HG02588 (cell line): ENCODE measurements around the gene TKFC.
A peak's percentile ranks its signal among the peaks of the same experiment; 100 is the strongest.

ENCODE experiments used
- ATAC-seq: cut with Tn5 transposase; IDR thresholded peaks from one replicate; pipeline ENCODE4 v1.9.1; 2021; ENCODE audit warnings: mild to moderate bottlenecking, moderate library complexity; ENCODE audit not compliant: unreplicated experiment

Gene TKFC

GRCh38 chr11:61343792-61344745 is 11.0 kb downstream of the TKFC start:
- no peak for ATAC-seq

- no peak for ATAC-seq
Measured at GRCh38 chr11:61345170-61345610, 12.2 kb downstream of the TKFC start.

- ATAC-seq, result no peak
Measured at GRCh38 chr11:61345954-61346843, 13.2 kb downstream of the TKFC start.

- ATAC-seq, result no peak
Measured at GRCh38 chr11:61347916-61348461, 15.0 kb downstream of the TKFC start.

- ATAC-seq, result no peak
Measured at GRCh38 chr11:61349189-61349751, 16.2 kb downstream of the TKFC start.

- no peak for ATAC-seq
Measured at GRCh38 chr11:61349916-61350315, 16.9 kb downstream of the TKFC start.

GRCh38 chr11:61350336-61350735 is 17.3 kb downstream of the TKFC start:
- no peak for ATAC-seq

GRCh38 chr11:61350803-61351202 is 17.8 kb downstream of the TKFC start:
- no peak for ATAC-seq

- no peak for ATAC-seq
Measured at GRCh38 chr11:61352038-61352437, 19.0 kb downstream of the TKFC start.

- no peak for ATAC-seq
Measured at GRCh38 chr11:61353131-61354067, 20.4 kb downstream of the TKFC start.

- no peak for ATAC-seq
Measured at GRCh38 chr11:61354208-61354607, 21.2 kb downstream of the TKFC start.

GRCh38 chr11:61356706-61357105 is 23.7 kb downstream of the TKFC start:
- ATAC-seq, result no peak

GRCh38 chr11:61357233-61357893 is 24.3 kb downstream of the TKFC start:
- ATAC-seq, result peak; percentile 42

- ATAC-seq, result no peak
Measured at GRCh38 chr11:61357894-61358239, 24.8 kb downstream of the TKFC start.

- no peak for ATAC-seq
Measured at GRCh38 chr11:61358566-61358965, 25.5 kb downstream of the TKFC start.

- ATAC-seq, result no peak
Measured at GRCh38 chr11:61359516-61359915, 26.5 kb downstream of the TKFC start.

- no peak for ATAC-seq
Measured at GRCh38 chr11:61361237-61361740, 28.3 kb downstream of the TKFC start.

- peak; percentile 83 for ATAC-seq
Measured at GRCh38 chr11:61361741-61362541, 28.9 kb downstream of the TKFC start, which contains the start of the genes CYB561A3 and TMEM138. Gene CYB561A3, minus strand, starts transcription at chr11:61361882. Its CDS starts 5,169 bp downstream, at chr11:61356713. Gene TMEM138, plus strand, starts transcription at chr11:61362374. Its CDS starts 2,017 bp downstream, at chr11:61364391.
